NCI-H524 treated with DMSO at 0.1 percent for 48 hours (cell line): ENCODE measurements around the gene NLRP11.
"Not testable (repeated sequence)": the region's sequence is repeated elsewhere in the genome, so short reads cannot be mapped to it uniquely, and the experiment has no call there.

Source experiments
- DNase-seq: peaks from one replicate; lab custom pipeline; 2025; lab: John Stamatoyannopoulos, UW

The NLRP11 gene

GRCh38 chr19:55778331-55778730 lies 53.5 kb downstream of the NLRP11 start:
- no peak for DNase-seq

GRCh38 chr19:55777528-55777927 lies 54.3 kb downstream of the NLRP11 start:
- DNase-seq: no peak

DNA sequence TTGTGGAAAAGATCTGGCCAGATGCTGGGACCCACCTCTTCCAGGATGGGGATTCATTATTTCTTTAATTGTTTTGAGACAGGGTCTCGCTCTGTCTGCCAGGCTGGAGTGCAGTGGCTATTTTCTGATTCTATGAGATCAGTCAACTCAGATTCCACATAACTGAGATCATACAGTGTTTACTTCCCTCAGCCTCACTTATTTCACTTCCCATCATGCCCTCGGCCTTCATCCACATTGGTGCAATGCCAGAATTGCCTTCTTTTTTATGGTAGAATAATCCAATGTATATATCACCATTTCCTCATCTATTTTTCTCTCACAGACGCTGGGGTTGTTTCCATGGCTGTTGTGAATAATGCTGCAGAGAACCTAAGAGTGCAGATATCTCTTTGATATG lies 62.2 kb downstream of the NLRP11 start:
- not testable (repeated sequence) for DNase-seq

DNA sequence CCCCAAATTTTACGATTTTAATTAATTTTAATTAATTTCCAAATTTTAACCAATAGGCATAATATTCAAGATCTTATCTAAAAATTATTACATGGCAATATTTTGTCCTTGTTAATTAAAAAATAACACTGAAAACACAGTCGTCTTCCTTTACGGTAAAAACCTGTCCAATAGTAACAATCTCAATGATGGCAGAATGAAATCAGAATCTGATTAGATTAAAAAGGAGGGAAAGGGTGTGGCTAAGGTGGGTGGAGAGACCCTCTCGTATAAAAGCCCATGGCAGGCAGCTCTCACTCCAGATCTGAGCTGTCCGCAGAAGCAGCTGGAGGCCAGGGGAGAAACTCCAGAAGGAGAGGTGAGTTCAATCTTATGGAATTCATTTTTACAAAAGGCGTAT lies 63.0 kb downstream of the NLRP11 start, which contains the start of gene RFPL4AL1:
TSS of gene RFPL4AL1 (plus strand) at position 301 of the 400 bp plus-strand sequence. CDS start 2,687 bp downstream, outside the sequence.
- DNase-seq: not testable (repeated sequence)

- DNase-seq: no peak
Measured at GRCh38 chr19:55766466-55766865, 65.3 kb downstream of the NLRP11 start.

GRCh38 chr19:55758797-55759196 lies 73.0 kb downstream of the NLRP11 start, which contains the start of gene RFPL4A:
TSS of gene RFPL4A (plus strand) at chr19:55759097. CDS start at chr19:55761801, 2,704 bp downstream.
- DNase-seq: not testable (repeated sequence)

- not testable (repeated sequence) for DNase-seq
Measured at GRCh38 chr19:55756808-55757207, 75.0 kb downstream of the NLRP11 start.

- no peak for DNase-seq
Measured at GRCh38 chr19:55753401-55753800, 78.4 kb downstream of the NLRP11 start.

- DNase-seq: no peak
Measured at GRCh38 chr19:55750715-55751114, 81.1 kb downstream of the NLRP11 start.

- no peak for DNase-seq
Measured at GRCh38 chr19:55738302-55738701, 93.5 kb downstream of the NLRP11 start, which contains the start of gene NLRP9. TSS of gene NLRP9 (minus strand) at chr19:55738402. CDS start at chr19:55738374, 28 bp downstream.
